ENCODE results near the gene MOCOS. TPM values are rescaled to one million over a fixed set of nuclear protein-coding genes. Genes with fewer than 3 reads are reported as not detected.
A peak's percentile ranks its signal among the peaks of the same experiment; 100 is the strongest.

Gene MOCOS
- total RNA-seq, 4 donors from 2014 or later: 1.1 to 6.2 (median 4.1) TPM

GRCh38 chr18:36288689-36289088 is 101.4 kb downstream of the MOCOS start:
- TF ChIP-seq CTCF (IDR thresholded peaks at IDR 0.05) (no peak), POLR2A (IDR thresholded peaks at IDR 0.05) (no peak)
- no peak overlapping the region for H3K4me3 ChIP-seq (ENCODE audit: low read depth, poor library complexity, severe bottlenecking)
- no peak for DNase-seq (ENCODE audit: low spot score in 2 of 2)
- intact Hi-C loops (cut with DNase I; ENCODE audit: low total_unique reads): loop anchor here (10.0 kb wide), 2 partner anchors 274 to 534 kb away; no protein-coding TSS in a partner anchor

DNA sequence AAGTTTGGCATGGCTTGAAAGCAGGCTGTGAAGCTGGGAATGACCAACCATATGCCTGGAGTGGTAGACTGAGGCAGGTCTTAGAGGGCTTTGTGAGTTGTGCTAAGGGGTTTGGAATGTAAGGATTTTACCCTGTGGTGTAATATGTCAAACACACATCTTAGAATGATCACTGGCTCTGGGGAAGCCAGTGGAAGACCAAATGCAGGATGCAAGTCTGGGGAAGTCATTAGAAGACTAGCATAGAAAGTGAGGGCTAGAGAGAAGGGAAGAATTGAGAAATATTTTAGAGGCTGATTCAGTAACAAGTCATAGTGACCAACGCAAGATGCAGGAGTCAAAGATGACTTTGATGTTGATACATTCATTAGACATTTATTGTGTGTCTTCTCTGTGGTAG is 106.7 kb downstream of the MOCOS start:
- intact Hi-C loops (cut with DNase I; ENCODE audit: low total_unique reads): no loop called here

GRCh38 chr18:36295214-36295613 is 107.9 kb downstream of the MOCOS start:
- WGBS, 2 donors: 87 to 88% methylated on average over 1 of the region's 1 CpG
- no peak for DNase-seq (ENCODE audit: low spot score in 2 of 2)
- intact Hi-C loops (cut with DNase I; ENCODE audit: low total_unique reads): no loop called here
- no peak overlapping the region for H3K4me3 ChIP-seq (ENCODE audit: low read depth, poor library complexity, severe bottlenecking)
- no peak for TF ChIP-seq CTCF (IDR thresholded peaks at IDR 0.05)
- no peak for TF ChIP-seq POLR2A (IDR thresholded peaks at IDR 0.05)

More for the DNA sequence above, 106.7 kb downstream of the MOCOS start:
- no peak for DNase-seq (ENCODE audit: low spot score in 2 of 2)
- TF ChIP-seq CTCF (IDR thresholded peaks at IDR 0.05): no peak
- H3K4me3 ChIP-seq (ENCODE audit: low read depth, poor library complexity, severe bottlenecking): no peak overlapping the region
- WGBS, 2 donors: 77 to 84% methylated on average over 1 of the region's 1 CpG

DNA sequence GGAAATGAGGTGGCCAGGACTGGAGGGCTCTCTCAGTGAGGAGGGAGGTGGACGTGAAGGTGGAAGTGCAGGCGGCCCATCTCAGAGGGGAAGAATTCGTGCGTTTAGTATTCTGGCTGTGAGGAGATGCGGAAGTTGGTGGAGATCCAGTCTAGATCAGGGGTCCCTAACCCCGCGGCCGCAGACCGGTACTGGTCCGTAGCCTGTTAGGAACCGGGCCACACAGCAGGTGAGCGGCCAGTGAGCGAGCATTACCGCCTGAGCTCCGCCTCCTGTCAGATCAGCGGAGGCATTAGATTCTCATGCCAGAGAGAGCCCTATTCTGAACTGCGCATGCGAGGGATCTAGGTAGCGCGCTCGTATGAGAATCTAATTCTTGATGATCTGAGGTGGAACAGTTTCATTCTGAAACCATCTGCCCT is 108.6 kb downstream of the MOCOS start:
- H3K4me3 ChIP-seq (ENCODE audit: low read depth, poor library complexity, severe bottlenecking): no peak overlapping the region
- TF ChIP-seq CTCF (IDR thresholded peaks at IDR 0.05) (no peak), POLR2A (IDR thresholded peaks at IDR 0.05) (no peak)
- intact Hi-C loops (cut with DNase I; ENCODE audit: low total_unique reads): no loop called here
- no peak for DNase-seq (ENCODE audit: low spot score in 2 of 2)
- WGBS, 2 donors: 53 to 58% methylated on average over 21 of the region's 21 CpGs

GRCh38 chr18:36296650-36297416 is 109.5 kb downstream of the MOCOS start:
- WGBS, 2 donors: 1% methylated on average over 31 to 44 of the region's 47 CpGs
- TF ChIP-seq POLR2A (IDR thresholded peaks at IDR 0.05): no peak
- TF ChIP-seq CTCF (IDR thresholded peaks at IDR 0.05): no peak
- peak overlapping the region; percentile 32 for H3K4me3 ChIP-seq (ENCODE audit: low read depth, poor library complexity, severe bottlenecking)
- intact Hi-C loops (cut with DNase I; ENCODE audit: low total_unique reads): no loop called here
- DNase-seq (ENCODE audit: low spot score in 2 of 2): peak in 1 of 2 donors; percentile 93
